Measurements from ENCODE around the gene ABLIM2. TPM values are rescaled to one million over a fixed set of nuclear protein-coding genes. Genes with fewer than 3 reads are reported as not detected.

The ABLIM2 gene
- total and polyA plus RNA-seq, 5 donors from 2014 or later: 0.88 to 2.0 (median 1.2) TPM

GRCh38 chr4:8025668-8026067 is 132.9 kb downstream of the ABLIM2 start:
- Histone ChIP-seq H3K9me3 (ENCODE audit: control insufficient read depth in 2 of 2, low read length in 2 of 2) (no peaks in the 10 kb centered on the region), H3K27ac (ENCODE audit: insufficient read depth, low read length, poor library complexity, severe bottlenecking) (no peak overlapping the region), H3K36me3 (ENCODE audit: control insufficient read depth, insufficient read depth, low read length) (no peaks in the 10 kb centered on the region), H3K27me3 (ENCODE audit: control insufficient read depth, insufficient read depth, low read length) (no peaks in the 10 kb centered on the region), H3K4me3 (ENCODE audit: low read depth, low read length) (no peak overlapping the region), H3K4me1 (ENCODE audit: control insufficient read depth, insufficient read depth, low read length, poor library complexity, severe bottlenecking) (no peaks in the 10 kb centered on the region)
- Mint-ChIP-seq H3K9me3 (no peaks in the 10 kb centered on the region), H3K4me3 (no peak overlapping the region), H3K36me3 (no peaks in the 10 kb centered on the region), H3K27ac (no peak overlapping the region), H3K4me1 (no peaks in the 10 kb centered on the region), H3K27me3 (peaks cover 4% of the 10 kb centered on the region)
- ATAC-seq (ENCODE audit: low read depth in 2 of 2) (no peak), DNase-seq (no peak)

GRCh38 chr4:8024073-8024786 is 134.4 kb downstream of the ABLIM2 start:
- Mint-ChIP-seq H3K36me3 (peaks cover 3% of the 10 kb centered on the region), H3K27me3 (peaks cover 7% of the 10 kb centered on the region), H3K27ac (no peak overlapping the region), H3K4me1 (no peaks in the 10 kb centered on the region), H3K4me3 (no peak overlapping the region), H3K9me3 (no peaks in the 10 kb centered on the region)
- DNase-seq (no peak), ATAC-seq (ENCODE audit: low read depth in 2 of 2) (no peak)
- Histone ChIP-seq H3K27me3 (ENCODE audit: control insufficient read depth, insufficient read depth, low read length) (no peaks in the 10 kb centered on the region), H3K4me3 (ENCODE audit: low read depth, low read length) (no peak overlapping the region), H3K9me3 (ENCODE audit: control insufficient read depth in 2 of 2, low read length in 2 of 2) (no peaks in the 10 kb centered on the region), H3K27ac (ENCODE audit: insufficient read depth, low read length, poor library complexity, severe bottlenecking) (no peak overlapping the region), H3K4me1 (ENCODE audit: control insufficient read depth, insufficient read depth, low read length, poor library complexity, severe bottlenecking) (no peaks in the 10 kb centered on the region), H3K36me3 (ENCODE audit: control insufficient read depth, insufficient read depth, low read length) (no peaks in the 10 kb centered on the region)

GRCh38 chr4:8023696-8024033 is 134.9 kb downstream of the ABLIM2 start:
- Mint-ChIP-seq H3K27me3 (peaks cover 8% of the 10 kb centered on the region), H3K36me3 (peaks cover 4% of the 10 kb centered on the region), H3K4me1 (no peaks in the 10 kb centered on the region)

GRCh38 chr4:8022767-8023695 is 135.6 kb downstream of the ABLIM2 start:
- H3K27me3 ChIP-seq (ENCODE audit: control insufficient read depth, insufficient read depth, low read length): no peaks in the 10 kb centered on the region
- H3K4me1 ChIP-seq (ENCODE audit: control insufficient read depth, insufficient read depth, low read length, poor library complexity, severe bottlenecking): no peaks in the 10 kb centered on the region
- no peak overlapping the region for H3K27ac ChIP-seq (ENCODE audit: insufficient read depth, low read length, poor library complexity, severe bottlenecking)
- Mint-ChIP-seq H3K36me3 (peaks cover 4% of the 10 kb centered on the region), H3K4me3 (no peak overlapping the region), H3K27me3 (peaks cover 8% of the 10 kb centered on the region), H3K9me3 (no peaks in the 10 kb centered on the region), H3K4me1 (no peaks in the 10 kb centered on the region), H3K27ac (no peak overlapping the region)
- DNase-seq (no peak), ATAC-seq (ENCODE audit: low read depth in 2 of 2) (no peak)
- no peaks in the 10 kb centered on the region for H3K36me3 ChIP-seq (ENCODE audit: control insufficient read depth, insufficient read depth, low read length)
- no peaks in the 10 kb centered on the region for H3K9me3 ChIP-seq (ENCODE audit: control insufficient read depth in 2 of 2, low read length in 2 of 2)
- no peak overlapping the region for H3K4me3 ChIP-seq (ENCODE audit: low read depth, low read length)

More at GRCh38 chr4:8023696-8024033, 134.9 kb downstream of the ABLIM2 start:
- Histone ChIP-seq H3K9me3 (ENCODE audit: control insufficient read depth in 2 of 2, low read length in 2 of 2) (no peaks in the 10 kb centered on the region), H3K4me3 (ENCODE audit: low read depth, low read length) (no peak overlapping the region), H3K27ac (ENCODE audit: insufficient read depth, low read length, poor library complexity, severe bottlenecking) (no peak overlapping the region), H3K27me3 (ENCODE audit: control insufficient read depth, insufficient read depth, low read length) (no peaks in the 10 kb centered on the region), H3K4me1 (ENCODE audit: control insufficient read depth, insufficient read depth, low read length, poor library complexity, severe bottlenecking) (no peaks in the 10 kb centered on the region), H3K36me3 (ENCODE audit: control insufficient read depth, insufficient read depth, low read length) (no peaks in the 10 kb centered on the region)
- ATAC-seq (ENCODE audit: low read depth in 2 of 2) (no peak), DNase-seq (no peak)
- Mint-ChIP-seq H3K27ac (no peak overlapping the region), H3K4me3 (no peak overlapping the region), H3K9me3 (no peaks in the 10 kb centered on the region)

- H3K36me3 Mint-ChIP-seq: peaks cover 4% of the 10 kb centered on the region
- no peaks in the 10 kb centered on the region for H3K9me3 Mint-ChIP-seq
- Histone ChIP-seq H3K27me3 (ENCODE audit: control insufficient read depth, insufficient read depth, low read length) (no peaks in the 10 kb centered on the region), H3K4me1 (ENCODE audit: control insufficient read depth, insufficient read depth, low read length, poor library complexity, severe bottlenecking) (no peaks in the 10 kb centered on the region), H3K4me3 (ENCODE audit: low read depth, low read length) (no peak overlapping the region), H3K27ac (ENCODE audit: insufficient read depth, low read length, poor library complexity, severe bottlenecking) (no peak overlapping the region), H3K36me3 (ENCODE audit: control insufficient read depth, insufficient read depth, low read length) (no peaks in the 10 kb centered on the region), H3K9me3 (ENCODE audit: control insufficient read depth in 2 of 2, low read length in 2 of 2) (no peaks in the 10 kb centered on the region)
- DNase-seq: no peak
- no peaks in the 10 kb centered on the region for H3K4me1 Mint-ChIP-seq
- ATAC-seq (ENCODE audit: low read depth in 2 of 2): no peak
- no peak overlapping the region for H3K27ac Mint-ChIP-seq
- H3K4me3 Mint-ChIP-seq: no peak overlapping the region
- peaks cover 15% of the 10 kb centered on the region for H3K27me3 Mint-ChIP-seq
Measured at GRCh38 chr4:8021796-8022195, 136.8 kb downstream of the ABLIM2 start.

GRCh38 chr4:8019396-8020365 is 138.9 kb downstream of the ABLIM2 start:
- ATAC-seq (ENCODE audit: low read depth in 2 of 2) (no peak), DNase-seq (no peak)
- H3K27ac ChIP-seq (ENCODE audit: insufficient read depth, low read length, poor library complexity, severe bottlenecking): no peak overlapping the region
- Mint-ChIP-seq H3K9me3 (peaks cover 0 to 1% (median 0%) of the 10 kb centered on the region in 7 donors), H3K4me3 (no peak overlapping the region), H3K27ac (peak overlapping the region in 1 of 3 donors; percentile 92), H3K36me3 (peaks cover 4% of the 10 kb centered on the region), H3K27me3 (peaks cover 16% of the 10 kb centered on the region), H3K4me1 (peaks cover 0 to 4% (median 1%) of the 10 kb centered on the region in 4 donors)
- H3K36me3 ChIP-seq (ENCODE audit: control insufficient read depth, insufficient read depth, low read length): no peaks in the 10 kb centered on the region
- H3K4me1 ChIP-seq (ENCODE audit: control insufficient read depth, insufficient read depth, low read length, poor library complexity, severe bottlenecking): no peaks in the 10 kb centered on the region
- no peaks in the 10 kb centered on the region for H3K27me3 ChIP-seq (ENCODE audit: control insufficient read depth, insufficient read depth, low read length)
- no peak overlapping the region for H3K4me3 ChIP-seq (ENCODE audit: low read depth, low read length)
- H3K9me3 ChIP-seq (ENCODE audit: control insufficient read depth in 2 of 2, low read length in 2 of 2): no peaks in the 10 kb centered on the region

GRCh38 chr4:8016527-8016926 is 142.1 kb downstream of the ABLIM2 start:
- DNase-seq (no peak), ATAC-seq (ENCODE audit: low read depth in 2 of 2) (no peak)
- H3K27ac Mint-ChIP-seq: no peak overlapping the region
- no peaks in the 10 kb centered on the region for H3K9me3 ChIP-seq (ENCODE audit: control insufficient read depth in 2 of 2, low read length in 2 of 2)
- no peak overlapping the region for H3K4me3 ChIP-seq (ENCODE audit: low read depth, low read length)
- H3K9me3 Mint-ChIP-seq: peaks cover 0 to 2% (median 0%) of the 10 kb centered on the region in 7 donors
- no peak overlapping the region for H3K27ac ChIP-seq (ENCODE audit: insufficient read depth, low read length, poor library complexity, severe bottlenecking)
- H3K27me3 ChIP-seq (ENCODE audit: control insufficient read depth, insufficient read depth, low read length): no peaks in the 10 kb centered on the region
- H3K27me3 Mint-ChIP-seq: peaks cover 16% of the 10 kb centered on the region
- H3K4me1 ChIP-seq (ENCODE audit: control insufficient read depth, insufficient read depth, low read length, poor library complexity, severe bottlenecking): no peaks in the 10 kb centered on the region
- peaks cover 0 to 4% (median 1%) of the 10 kb centered on the region in 4 donors for H3K4me1 Mint-ChIP-seq
- no peak overlapping the region for H3K4me3 Mint-ChIP-seq
- no peaks in the 10 kb centered on the region for H3K36me3 ChIP-seq (ENCODE audit: control insufficient read depth, insufficient read depth, low read length)
- H3K36me3 Mint-ChIP-seq: peaks cover 4% of the 10 kb centered on the region

All from CD4-positive, CD25-positive, alpha-beta regulatory T cell (primary cell).